Astrocyte of the cerebellum (primary cell): Measurements from ENCODE around the gene ZNF280B.

Source experiments
- DNase-seq: peaks from one replicate; pipeline ENCODE4 v3.0.0-alpha.2; 2011; ENCODE audit warnings: low read depth
- H3K4me3 ChIP-seq: 2 replicates; pipeline ENCODE4 v1.5.1; 2011; ENCODE audit warnings: mild to moderate bottlenecking, low read depth, low read length, moderate library complexity
- CTCF ChIP-seq: IDR thresholded peaks from 2 replicates; pipeline ENCODE4 v1.5.1; 2012; ENCODE audit warnings: low read length, low read depth, moderate library complexity, mild to moderate bottlenecking; ENCODE audit errors: missing control alignments
- in situ Hi-C: cut with HindIII; loops from 2 replicates; pipeline ENCODE4 v1.10.0; 2017; ENCODE audit warnings: low sequenced_read_pairs

Gene ZNF280B

GRCh38 chr22:22531770-22532546, 23.4 kb upstream of the ZNF280B start:
- no peak for DNase-seq
- in situ Hi-C loops: no loop called here
- H3K4me3 ChIP-seq: no peak overlapping the region
- no peak for TF ChIP-seq CTCF

GRCh38 chr22:22528780-22529179, 20.2 kb upstream of the ZNF280B start:
- no peak overlapping the region for H3K4me3 ChIP-seq
- TF ChIP-seq CTCF: no peak
- in situ Hi-C loops: no loop called here

GRCh38 chr22:22527312-22527711, 18.8 kb upstream of the ZNF280B start:
- TF ChIP-seq CTCF: no peak
- in situ Hi-C loops: no loop called here
- no peak for DNase-seq
- no peak overlapping the region for H3K4me3 ChIP-seq

More at GRCh38 chr22:22528780-22529179, 20.2 kb upstream of the ZNF280B start:
- no peak for DNase-seq

- H3K4me3 ChIP-seq: no peak overlapping the region
- DNase-seq: no peak
- in situ Hi-C loops: no loop called here
- TF ChIP-seq CTCF: no peak
These were observed 17.8 kb upstream of the ZNF280B start for GRCh38 chr22:22526125-22526912.

GRCh38 chr22:22523494-22523893, 15.0 kb upstream of the ZNF280B start:
- in situ Hi-C loops: no loop called here

GRCh38 chr22:22521631-22522030, 13.1 kb upstream of the ZNF280B start:
- H3K4me3 ChIP-seq: no peak overlapping the region
- in situ Hi-C loops: no loop called here
- no peak for DNase-seq
- TF ChIP-seq CTCF: no peak

More at GRCh38 chr22:22523494-22523893, 15.0 kb upstream of the ZNF280B start:
- TF ChIP-seq CTCF: no peak
- H3K4me3 ChIP-seq: no peak overlapping the region
- DNase-seq: no peak
